ENCODE data around the gene LRRC32. TPM values are rescaled to one million over a fixed set of nuclear protein-coding genes. Genes with fewer than 3 reads are reported as not detected.

Gene LRRC32
- total and polyA plus RNA-seq, 9 of the 15 experiments (the other 6 are each of a cell fraction or from before 2014, with no cell fraction given): 0.10 to 0.50 (median 0.19) TPM; not detected in 5

GRCh38 chr11:76640501-76640900 is 30.0 kb downstream of the LRRC32 start:
- H3K27ac ChIP-seq (ENCODE audit: extremely low read depth, low read depth, low read length): no peak overlapping the region
- DNase-seq (ENCODE audit: extremely low read depth in 1 of 4, low spot score in 3 of 4) (no peak), FAIRE-seq (no peak), ATAC-seq (no peak)
- 0% methylated on average over 5 of the region's 5 CpGs for WGBS (ENCODE audit: insufficient coverage, low coverage, missing lambda C conversion rate)
- in situ Hi-C loops (cut with MboI) (no loop called here), intact Hi-C loops (cut with micrococcal nuclease) (no loop called here)
- H3K4me3 ChIP-seq: no peak overlapping the region
- H3K79me2 ChIP-seq (ENCODE audit: control insufficient read depth, insufficient read depth, low read length): no peaks in the 10 kb centered on the region
- no peaks in the 10 kb centered on the region for H3K9me1 ChIP-seq (ENCODE audit: control insufficient read depth, insufficient read depth, low read length)
- peaks cover 23 to 68% of the 10 kb centered on the region in 2 experiments for H3K27me3 ChIP-seq (ENCODE audit: control insufficient read depth in 2 of 2, insufficient read depth in 2 of 2, low read length in 2 of 2)
- H3K9ac ChIP-seq (ENCODE audit: insufficient read depth in 1 of 2, low read depth in 2 of 2, low read length in 2 of 2): no peak overlapping the region
- no peaks in the 10 kb centered on the region for H4K20me1 ChIP-seq (replicated peaks; ENCODE audit: control insufficient read depth, insufficient read depth, low read length)
- H3K36me3 ChIP-seq (ENCODE audit: control insufficient read depth, insufficient read depth, low read length): no peaks in the 10 kb centered on the region
- no peaks in the 10 kb centered on the region for H3K9me3 ChIP-seq (replicated peaks; ENCODE audit: control insufficient read depth, insufficient read depth, low read depth, low read length)
- CTCF ChIA-PET (ENCODE audit: low intra/inter-chr PET ratio): no interaction called here
- peaks cover 5% of the 10 kb centered on the region in 2 experiments; a peak in 3 of 5 replicates for H3K4me1 ChIP-seq (replicated peaks in 1 of 2; ENCODE audit: control insufficient read depth in 2 of 2, insufficient read depth in 2 of 2, low read length in 2 of 2)
- no peak overlapping the region for H2AFZ ChIP-seq (ENCODE audit: low read depth, low read length)
- H3K4me2 ChIP-seq (ENCODE audit: insufficient read depth, low read length): no peak overlapping the region
- BruUV-seq (replicated peaks): no TSS peak
- POLR2A ChIA-PET: no interaction called here
- TF ChIP-seq SREBF1 (IDR thresholded peaks at IDR 0.05; ENCODE audit: borderline replicate concordance, low read depth, low read length): no peak
- no peak for TF ChIP-seq ZNF239 (CRISPR knock-in tag; IDR thresholded peaks at IDR 0.05)
- TF ChIP-seq, protein P1, sequence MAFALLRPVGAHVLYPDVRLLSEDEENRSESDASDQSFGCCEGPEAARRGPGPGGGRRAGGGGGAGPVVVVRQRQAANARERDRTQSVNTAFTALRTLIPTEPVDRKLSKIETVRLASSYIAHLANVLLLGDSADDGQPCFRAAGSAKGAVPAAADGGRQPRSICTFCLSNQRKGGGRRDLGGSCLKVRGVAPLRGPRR (CRISPR knock-in tag; IDR thresholded peaks at IDR 0.05): no peak
- TF ChIP-seq ZNF280B (CRISPR knock-in tag; IDR thresholded peaks at IDR 0.05): no peak
- no peak for TF ChIP-seq CREB3L1 (IDR thresholded peaks at IDR 0.05; ENCODE audit: borderline replicate concordance, low read depth)
- no peak for TF ChIP-seq KDM1A (IDR thresholded peaks at IDR 0.05)
- no peak for TF ChIP-seq CC2D1A (IDR thresholded peaks at IDR 0.05)
- TF ChIP-seq PPARD (CRISPR knock-in tag; IDR thresholded peaks at IDR 0.05): no peak
- TF ChIP-seq FUS (optimal IDR thresholded peaks at IDR 0.05; ENCODE audit: low read depth, low read length): no peak
- TF ChIP-seq ZNF140 (CRISPR knock-in tag; IDR thresholded peaks at IDR 0.05): no peak
- TF ChIP-seq, protein P2, sequence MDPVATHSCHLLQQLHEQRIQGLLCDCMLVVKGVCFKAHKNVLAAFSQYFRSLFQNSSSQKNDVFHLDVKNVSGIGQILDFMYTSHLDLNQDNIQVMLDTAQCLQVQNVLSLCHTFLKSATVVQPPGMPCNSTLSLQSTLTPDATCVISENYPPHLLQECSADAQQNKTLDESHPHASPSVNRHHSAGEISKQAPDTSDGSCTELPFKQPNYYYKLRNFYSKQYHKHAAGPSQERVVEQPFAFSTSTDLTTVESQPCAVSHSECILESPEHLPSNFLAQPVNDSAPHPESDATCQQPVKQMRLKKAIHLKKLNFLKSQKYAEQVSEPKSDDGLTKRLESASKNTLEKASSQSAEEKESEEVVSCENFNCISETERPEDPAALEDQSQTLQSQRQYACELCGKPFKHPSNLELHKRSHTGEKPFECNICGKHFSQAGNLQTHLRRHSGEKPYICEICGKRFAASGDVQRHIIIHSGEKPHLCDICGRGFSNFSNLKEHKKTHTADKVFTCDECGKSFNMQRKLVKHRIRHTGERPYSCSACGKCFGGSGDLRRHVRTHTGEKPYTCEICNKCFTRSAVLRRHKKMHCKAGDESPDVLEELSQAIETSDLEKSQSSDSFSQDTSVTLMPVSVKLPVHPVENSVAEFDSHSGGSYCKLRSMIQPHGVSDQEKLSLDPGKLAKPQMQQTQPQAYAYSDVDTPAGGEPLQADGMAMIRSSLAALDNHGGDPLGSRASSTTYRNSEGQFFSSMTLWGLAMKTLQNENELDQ (CRISPR knock-in tag; IDR thresholded peaks at IDR 0.05; ENCODE audit: borderline replicate concordance): no peak
- no peak for TF ChIP-seq ID3 (CRISPR knock-in tag; IDR thresholded peaks at IDR 0.05)
- TF ChIP-seq ID3 (tag; IDR thresholded peaks at IDR 0.05): no peak
- no peak for TF ChIP-seq THAP12 (CRISPR knock-in tag; IDR thresholded peaks at IDR 0.05)
